GM19043 (cell line): Measurements from ENCODE around the gene WEE1.
"Not testable (repeated sequence)": the region's sequence is repeated elsewhere in the genome, so short reads cannot be mapped to it uniquely, and the experiment has no call there.

Experiments
- ATAC-seq: cut with Tn5 transposase; IDR thresholded peaks from one replicate; pipeline ENCODE4 v1.9.1; 2021; ENCODE audit warnings: low read depth; ENCODE audit not compliant: unreplicated experiment

WEE1 gene

GRCh38 chr11:9573052-9573774, at the start of gene WEE1:
Gene WEE1, plus strand, starts transcription at chr11:9573670. Its CDS starts 264 bp downstream, at chr11:9573934.
- peak; percentile 78 for ATAC-seq

- no peak for ATAC-seq
Observed at GRCh38 chr11:9524001-9524400, 49.5 kb upstream of the WEE1 start.

- no peak for ATAC-seq
Observed at GRCh38 chr11:9525116-9525515, 48.4 kb upstream of the WEE1 start.

GRCh38 chr11:9527481-9528135, 45.9 kb upstream of the WEE1 start:
- no peak for ATAC-seq

- ATAC-seq: no peak
Observed at GRCh38 chr11:9528136-9528501, 45.4 kb upstream of the WEE1 start.

GRCh38 chr11:9528573-9529333, 44.7 kb upstream of the WEE1 start:
- ATAC-seq: no peak

- ATAC-seq: no peak
Observed at GRCh38 chr11:9529334-9529650, 44.2 kb upstream of the WEE1 start.

GRCh38 chr11:9530020-9530621, 43.3 kb upstream of the WEE1 start:
- ATAC-seq: no peak

- ATAC-seq: no peak
Observed at GRCh38 chr11:9530901-9531625, 42.4 kb upstream of the WEE1 start.

- ATAC-seq: no peak
Observed at GRCh38 chr11:9533058-9533457, 40.4 kb upstream of the WEE1 start.

- ATAC-seq: no peak
Observed at GRCh38 chr11:9533736-9534473, 39.6 kb upstream of the WEE1 start.

GRCh38 chr11:9535189-9535781, 38.2 kb upstream of the WEE1 start:
- no peak for ATAC-seq

GRCh38 chr11:9538548-9538947, 34.9 kb upstream of the WEE1 start:
- ATAC-seq: no peak

- not testable (repeated sequence) for ATAC-seq
Observed at GRCh38 chr11:9549216-9549615, 24.3 kb upstream of the WEE1 start.

GRCh38 chr11:9550191-9550628, 23.3 kb upstream of the WEE1 start:
- no peak for ATAC-seq

- no peak for ATAC-seq
Observed at GRCh38 chr11:9561279-9561982, 12.0 kb upstream of the WEE1 start.

- ATAC-seq: no peak
Observed at GRCh38 chr11:9562716-9563115, 10.8 kb upstream of the WEE1 start.

- ATAC-seq: no peak
Observed at GRCh38 chr11:9563196-9563730, 10.2 kb upstream of the WEE1 start.
